ENCODE measurements around the gene FARSA.
"Not testable (repeated sequence)": the region's sequence is repeated elsewhere in the genome, so short reads cannot be mapped to it uniquely, and the experiment has no call there.

The FARSA gene

DNA sequence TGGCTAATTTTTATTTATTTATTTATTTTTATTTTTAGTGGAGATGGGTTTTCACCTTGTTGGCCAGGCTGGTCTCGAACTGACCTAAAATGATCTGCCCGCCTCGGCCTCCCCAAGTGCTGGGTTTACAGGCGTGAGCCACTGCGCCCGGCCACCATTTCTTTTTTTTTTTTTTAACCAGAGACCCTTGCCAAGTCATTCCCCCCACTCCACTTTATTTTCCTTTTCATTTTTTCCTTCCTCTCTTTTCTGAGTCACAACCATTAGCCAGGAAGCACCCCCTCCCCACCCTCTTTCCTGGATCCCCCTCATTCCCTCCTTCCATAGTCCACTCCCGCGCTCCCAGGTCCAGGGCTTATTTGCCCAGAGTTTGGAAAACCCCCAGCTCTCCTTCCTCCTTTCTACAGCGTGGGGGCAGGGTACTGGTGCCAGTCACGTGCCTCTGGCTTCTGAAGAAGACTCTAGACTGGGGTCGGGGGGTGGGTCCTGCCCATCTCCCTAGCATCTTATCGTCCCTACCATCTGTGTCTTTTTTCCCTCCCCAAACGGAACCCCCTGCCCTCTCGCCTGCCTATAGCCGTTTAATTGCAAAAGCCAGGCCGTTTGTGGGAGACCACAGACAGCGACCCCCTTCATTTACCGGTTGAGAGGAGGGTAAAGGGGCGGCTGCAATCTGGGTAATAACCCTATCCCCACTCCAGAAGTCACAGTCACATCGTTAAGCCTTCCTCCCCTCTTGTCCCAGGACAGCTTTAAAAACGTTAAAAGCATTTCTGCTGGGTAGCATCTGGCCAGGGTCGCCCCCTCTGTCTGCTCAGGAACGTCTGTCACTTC lies 3.8 kb upstream of the FARSA start:
- peak in 2 of 3 experiments; percentile 68 to 76 for DNase-seq

DNA sequence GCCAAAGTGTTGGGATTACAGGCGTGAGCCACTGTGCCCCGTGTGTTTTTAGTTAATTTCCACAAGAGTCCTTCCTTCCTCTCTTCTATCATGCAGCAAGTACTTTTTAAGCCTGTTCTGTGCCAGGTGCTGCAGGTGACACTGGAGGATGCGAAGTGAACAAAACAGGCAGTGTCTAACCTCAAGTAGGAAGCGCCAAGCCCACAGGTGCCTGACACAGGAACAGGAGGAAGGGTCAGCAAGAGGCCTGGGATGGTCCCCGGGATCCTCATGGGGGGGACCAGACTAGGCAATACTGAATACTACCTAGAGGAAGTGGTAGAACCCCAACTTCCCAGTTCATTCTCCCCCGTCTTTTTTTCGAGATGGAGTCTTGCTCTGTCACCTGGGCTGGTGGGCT lies 3.1 kb upstream of the FARSA start:
- peak in 1 of 3 experiments; percentile 33 for DNase-seq

DNA sequence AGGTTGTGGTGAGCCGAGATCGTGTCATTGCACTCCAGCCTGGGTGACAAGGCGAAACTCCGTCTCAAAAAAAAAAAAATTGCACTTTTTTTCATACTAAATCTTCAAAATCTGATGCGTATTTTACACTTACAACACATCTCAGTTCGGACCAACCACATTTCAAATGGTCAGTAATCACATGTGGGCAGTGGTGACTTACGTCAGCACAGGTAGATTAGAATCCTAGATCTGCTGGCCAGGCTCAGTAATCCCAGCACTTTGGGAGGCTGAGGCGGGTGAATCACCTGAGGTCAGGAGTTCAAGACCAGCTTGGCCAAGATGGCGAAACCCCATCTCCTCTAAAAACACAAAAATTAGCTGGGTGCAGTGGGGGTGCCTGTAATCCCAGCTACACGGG lies 1.6 kb upstream of the FARSA start:
- no peak for DNase-seq

DNA sequence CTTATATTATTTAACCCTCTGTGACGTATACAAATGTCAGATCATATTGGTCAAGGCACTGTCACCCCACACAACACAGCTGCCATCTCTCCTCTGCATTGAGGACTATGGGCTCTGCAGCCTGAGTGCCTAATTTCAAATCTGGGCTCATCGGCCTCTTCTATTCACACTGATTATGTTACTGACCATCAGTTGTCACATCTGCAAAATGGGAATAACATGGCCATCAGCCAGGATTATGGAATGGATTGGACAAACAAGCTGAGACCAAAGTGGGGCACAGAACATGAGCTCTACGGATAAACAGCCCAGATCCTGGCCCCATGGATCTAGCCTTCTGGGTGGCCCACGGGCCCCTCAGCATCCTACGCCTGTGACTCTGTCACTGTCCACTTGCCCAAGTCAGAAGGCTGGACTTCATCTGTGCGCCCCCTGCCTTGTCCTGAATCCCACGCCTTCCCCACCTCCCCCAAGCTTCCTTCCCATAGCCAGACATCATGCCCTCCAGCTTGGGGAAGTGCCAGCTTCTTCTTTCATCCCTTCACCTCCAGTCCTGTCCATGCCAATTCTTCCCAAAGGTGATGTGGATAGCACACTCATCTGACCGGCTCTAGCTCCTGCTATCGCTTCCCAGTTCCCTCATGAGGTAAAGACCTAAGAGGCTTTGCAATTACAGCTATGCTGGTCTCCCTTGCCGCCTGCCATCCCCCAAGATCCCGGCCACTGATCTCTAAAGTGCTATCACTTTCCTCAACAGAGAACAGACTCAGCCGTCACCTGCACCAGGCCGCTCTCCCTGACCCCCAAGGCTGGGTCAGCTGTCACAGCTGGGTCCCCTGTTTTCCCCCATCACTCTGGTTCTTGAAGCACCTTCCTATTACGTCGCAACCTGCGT lies 872 bp downstream of the FARSA start:
- DNase-seq = no peak

DNA sequence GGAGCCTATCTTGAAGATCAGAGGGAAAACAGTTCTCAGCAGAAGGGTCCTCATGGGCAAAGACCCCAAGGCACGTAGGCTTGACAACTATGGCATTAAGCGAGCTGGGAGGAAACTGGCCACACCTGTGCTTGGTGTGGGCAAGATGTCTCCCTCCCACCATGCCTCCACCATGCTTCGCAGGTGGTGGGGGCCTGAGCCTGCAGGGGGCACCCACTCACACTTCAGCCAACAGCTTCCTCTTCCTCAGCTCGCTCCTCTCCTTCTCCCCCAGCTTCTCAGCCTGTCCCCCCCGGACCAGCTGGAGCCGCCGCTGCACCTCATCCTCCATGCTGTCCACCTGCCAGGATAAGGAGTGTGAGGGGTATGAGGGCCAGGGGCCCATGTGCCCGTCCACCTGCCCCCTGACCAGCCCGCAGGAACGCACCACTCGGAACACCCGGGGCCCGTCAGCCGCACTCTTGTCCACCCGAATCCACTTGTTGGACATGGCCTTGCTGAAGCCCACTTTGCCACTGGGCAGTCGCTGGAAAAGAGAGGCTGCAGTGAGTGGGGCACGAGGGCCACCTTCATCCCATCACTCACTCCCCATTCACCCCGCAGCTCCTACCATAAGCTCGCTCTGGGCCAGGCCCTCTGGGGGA lies 3.4 kb downstream of the FARSA start:
- DNase-seq = no peak

DNA sequence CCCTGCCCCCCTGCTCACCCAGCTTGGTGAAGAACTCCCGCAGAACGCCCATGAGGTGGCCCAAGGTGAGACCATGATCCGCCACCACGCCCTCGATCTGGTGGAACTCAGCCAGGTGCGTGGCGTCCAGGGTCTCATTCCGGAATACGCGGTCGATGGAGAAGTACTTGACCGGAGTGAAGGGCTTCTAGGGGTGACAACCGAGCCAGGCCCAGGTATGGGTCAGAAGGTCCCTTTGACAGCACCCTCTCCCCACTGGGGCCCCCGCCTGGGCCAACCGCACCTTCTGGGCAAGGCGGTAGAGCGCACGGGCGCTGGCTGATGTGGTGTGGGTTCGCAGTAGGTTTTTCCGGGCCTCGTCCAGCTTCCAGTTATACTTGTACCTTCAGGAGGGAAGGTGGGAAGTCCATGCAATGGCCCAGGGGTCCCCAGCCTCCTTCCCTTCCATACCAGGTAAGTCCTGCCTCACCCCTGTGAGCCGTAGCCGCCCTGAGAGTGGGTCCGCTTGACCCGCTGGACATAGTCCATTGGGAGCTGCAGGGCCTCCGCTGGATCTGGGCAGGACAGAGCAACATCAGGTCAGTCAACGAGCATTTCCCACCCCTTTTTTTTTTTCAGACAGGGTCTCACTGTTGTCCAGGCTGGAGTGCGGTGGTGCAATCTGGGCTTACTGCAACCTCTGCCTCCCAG lies 8.7 kb downstream of the FARSA start:
- no peak for DNase-seq

DNA sequence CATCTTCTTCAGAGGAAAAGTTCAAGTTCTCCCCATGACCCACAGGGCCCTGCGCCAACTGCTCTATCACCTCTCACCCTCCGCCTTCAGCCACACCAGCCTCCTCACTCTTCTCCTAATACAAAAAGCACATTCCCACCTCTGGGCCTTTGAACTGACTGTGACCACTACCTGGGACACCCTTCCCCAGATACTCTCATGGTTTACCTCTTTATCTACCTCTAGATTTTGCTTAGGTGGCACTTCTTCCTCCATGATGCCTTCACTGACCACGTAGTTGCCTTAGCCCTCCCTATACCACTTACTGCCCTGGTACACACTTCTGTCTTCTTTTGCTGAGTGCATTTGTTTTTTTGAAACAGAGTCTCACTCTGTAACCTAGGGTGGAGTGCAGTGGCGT lies 10.6 kb downstream of the FARSA start:
- DNase-seq = no peak

DNA sequence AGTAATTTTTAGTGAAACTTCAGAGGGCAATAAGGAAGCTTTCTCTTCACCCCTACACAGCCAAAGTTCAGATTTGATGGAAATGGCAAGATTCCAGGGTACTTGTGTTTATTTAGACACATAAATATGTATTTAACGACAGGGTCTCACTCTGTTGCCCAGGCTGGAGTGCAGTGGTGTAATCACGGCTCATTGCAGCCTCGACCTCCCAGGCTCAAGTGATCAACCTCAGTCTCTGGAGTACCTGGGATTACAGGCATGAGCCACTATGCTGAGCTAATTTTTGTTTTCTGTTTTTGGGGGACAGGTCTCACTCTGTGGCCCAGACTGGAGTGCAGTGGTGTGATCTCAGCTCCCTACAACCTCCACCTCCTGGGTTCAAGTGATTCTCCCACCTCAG lies 12.5 kb downstream of the FARSA start:
- DNase-seq = no peak

DNA sequence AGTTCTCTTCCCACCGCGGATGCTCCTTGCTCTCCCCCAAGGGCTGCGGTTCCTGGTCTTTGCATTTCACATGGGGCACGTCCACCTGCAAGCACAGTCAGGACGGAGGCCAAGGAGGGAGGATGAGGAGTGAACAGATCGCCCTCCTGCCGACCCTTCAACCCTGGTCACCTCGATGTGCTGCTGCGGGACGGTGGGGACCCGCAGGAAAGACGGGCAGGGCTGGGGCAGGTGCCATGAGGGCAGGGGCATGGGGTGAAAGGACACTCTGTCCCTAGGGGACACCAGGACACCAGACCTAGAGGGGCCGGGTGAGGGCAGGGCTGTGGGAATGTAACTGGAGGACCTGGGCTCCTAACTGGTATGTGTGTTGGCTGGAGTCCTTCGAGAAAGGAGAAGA lies 15.3 kb downstream of the FARSA start:
- DNase-seq = no peak

DNA sequence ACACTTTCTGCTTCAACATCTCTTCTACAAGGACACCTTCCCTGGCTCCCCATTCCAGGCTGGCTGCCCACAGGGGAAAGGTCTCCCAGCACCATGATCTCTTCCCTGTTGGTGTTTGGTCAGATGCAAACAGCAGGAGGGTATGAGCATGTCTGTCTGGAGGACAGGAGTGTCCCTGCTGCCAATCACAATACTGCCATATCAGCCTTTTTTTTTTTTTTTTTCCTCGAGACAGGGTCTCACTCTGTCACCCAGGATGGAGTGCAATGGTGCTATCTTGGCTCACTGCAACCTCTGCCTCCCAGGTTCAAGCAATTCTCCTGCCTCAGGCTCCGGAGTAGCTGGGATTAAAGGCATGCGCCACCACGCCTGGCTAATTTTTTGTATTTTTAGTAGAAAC lies 17.7 kb downstream of the FARSA start:
- not testable (repeated sequence) for DNase-seq

DNA sequence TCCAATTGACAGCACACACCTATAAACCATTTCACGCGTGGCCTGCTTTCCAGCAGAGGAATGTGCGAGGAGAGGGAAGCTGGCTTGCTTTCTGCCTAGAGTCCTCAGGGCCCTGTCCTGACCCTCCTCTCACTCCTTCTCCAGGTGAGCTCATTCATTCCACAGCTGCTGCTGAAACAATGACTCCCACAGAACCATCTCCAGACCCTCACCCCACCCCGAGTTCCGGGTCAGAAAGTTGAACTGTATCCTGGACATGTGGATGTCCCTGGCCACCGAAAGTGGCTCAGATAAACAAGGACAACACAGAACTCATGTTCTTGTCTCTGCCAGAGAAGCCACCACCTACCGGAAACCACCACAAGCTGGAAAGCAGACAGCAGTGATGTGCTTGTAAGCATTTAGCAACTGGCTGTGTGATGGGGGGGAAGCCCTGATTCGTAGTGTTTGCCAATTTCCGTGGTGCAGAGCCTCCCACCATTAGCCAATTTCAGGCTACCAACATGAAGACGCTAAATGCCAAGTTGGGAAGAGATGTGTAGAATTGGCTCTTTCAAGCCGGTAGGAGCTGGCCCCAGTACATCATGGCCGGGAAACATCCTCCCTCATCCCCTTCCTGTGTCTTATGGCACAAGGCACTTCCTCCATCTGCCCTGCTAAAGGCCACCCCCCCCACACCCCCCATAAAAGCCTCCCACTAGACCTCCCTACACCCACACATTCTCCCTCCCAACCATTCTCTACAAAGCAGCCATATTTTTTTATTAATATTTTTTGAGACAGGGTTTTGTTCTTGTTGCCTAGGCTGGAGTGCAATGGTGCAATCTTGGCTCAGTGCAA lies 19.4 kb downstream of the FARSA start:
- peak in 2 of 3 experiments; percentile 77 to 88 for DNase-seq

DNA sequence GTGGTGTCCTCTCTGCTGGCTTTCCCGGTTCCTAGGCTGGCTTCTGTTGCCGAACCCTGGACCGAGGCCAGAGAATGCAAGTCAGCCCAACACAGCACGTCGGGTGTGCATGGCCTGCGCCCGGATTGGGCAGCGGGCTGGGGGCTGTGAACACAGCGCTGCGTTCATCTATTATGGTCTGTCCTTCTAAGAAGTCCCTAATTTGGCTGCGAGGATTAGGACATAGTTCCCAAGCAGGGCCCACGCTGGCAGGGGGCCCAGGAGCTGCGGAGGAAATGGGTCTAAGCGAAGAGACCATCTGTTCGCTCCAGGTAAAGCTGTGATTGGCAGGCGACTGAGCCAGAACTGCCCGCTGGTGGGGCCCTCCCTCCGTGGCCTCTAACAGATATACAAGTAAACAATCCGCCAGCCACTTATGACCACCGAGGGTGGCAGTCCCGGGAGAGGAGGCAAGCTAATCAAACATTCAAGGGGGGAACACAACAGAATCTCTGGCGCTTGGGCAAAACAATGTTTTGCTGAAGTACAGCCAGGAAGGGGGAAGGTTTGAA lies 20.4 kb downstream of the FARSA start:
- peak; percentile 84 to 99 (median 97) for DNase-seq

DNA sequence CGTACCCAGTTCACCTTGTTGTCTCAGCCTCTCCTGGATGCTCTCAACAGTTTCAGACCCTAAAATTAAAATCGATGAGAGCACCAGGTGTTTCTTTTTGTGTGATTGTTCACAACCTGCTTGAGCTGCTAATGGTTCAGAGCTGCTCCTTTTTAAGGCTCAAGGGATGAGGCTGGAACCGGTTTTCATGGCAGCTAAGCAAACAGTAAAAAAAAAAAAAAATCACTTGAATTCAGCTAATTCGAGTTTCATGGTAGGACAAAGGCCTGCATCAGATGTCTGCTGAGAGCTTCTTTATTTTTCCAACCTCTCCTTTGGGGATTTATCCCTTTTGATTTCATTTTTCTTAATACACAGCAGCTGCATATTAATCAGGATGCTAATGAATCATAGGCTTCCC lies 20.9 kb downstream of the FARSA start:
- DNase-seq = peak; percentile 85 to 99 (median 91)

DNA sequence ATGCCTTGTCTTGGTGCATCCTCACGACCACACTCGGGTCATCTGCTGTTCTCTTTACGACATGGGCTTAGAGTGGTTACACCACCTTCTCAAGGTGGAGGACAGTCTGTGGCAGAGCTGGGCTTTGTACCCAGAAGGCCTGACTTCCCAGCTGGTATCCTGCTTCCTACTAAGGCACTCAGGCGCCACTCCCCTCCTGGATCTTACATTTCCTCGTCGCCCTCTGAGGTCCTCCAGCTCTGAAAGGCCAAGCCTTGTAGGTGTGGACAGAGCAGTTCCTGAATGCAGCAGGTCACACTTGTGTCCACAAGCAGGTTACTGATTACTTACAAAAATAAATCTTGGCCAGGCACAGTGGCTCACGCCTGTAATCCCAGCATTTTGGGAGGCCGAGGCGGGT lies 26.3 kb downstream of the FARSA start:
- DNase-seq = no peak

DNA sequence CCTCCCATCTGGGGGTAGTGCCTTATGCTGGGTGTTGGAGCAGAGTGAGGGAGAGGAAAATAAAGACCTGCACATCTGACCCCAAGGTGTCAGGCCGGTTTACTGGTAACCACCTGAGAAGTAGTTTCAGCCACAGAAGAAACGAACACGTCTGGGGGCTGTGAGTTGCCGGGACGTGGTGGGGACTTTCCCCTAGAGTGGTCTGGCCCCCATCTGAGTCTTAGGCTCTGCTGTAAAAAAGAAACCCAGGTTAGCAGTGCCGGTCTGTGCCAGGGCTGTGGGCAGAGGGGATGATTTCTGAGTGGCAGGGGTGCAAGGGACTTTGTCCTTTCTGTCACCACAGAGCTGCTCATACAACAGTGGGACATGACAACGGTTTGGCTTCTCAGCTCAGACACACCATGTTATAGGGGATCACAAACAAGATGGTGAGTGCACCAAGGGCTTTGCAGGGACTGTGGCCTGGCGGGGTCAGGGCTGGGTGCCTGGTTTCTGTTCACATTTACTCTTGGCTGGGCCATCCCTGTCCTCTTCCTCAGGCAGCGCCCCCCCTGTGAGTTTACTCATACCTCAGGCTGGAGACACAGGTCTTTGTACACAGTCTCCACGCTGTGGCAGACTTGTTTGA lies 33.5 kb downstream of the FARSA start:
- no peak for DNase-seq

DNA sequence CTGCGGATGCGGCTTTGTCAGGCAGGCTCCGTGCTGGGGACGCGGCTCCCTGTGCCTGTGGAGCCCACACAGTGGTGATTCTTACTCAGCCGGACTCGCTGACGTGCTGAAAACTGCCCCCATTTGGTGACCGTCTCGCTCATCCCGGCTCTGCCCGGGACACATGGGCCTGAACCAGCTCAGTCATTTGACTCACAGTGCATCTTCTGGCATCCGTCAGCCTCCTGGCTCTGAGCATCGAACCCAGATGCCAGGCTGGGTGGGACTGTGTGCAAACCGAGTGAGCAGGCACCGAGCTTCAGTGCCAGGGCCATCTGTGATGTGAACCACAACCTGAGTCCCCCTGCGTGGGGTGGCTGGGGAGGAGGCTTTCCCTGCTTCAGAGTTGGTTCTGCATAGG lies 37.1 kb downstream of the FARSA start:
- DNase-seq = no peak

DNA sequence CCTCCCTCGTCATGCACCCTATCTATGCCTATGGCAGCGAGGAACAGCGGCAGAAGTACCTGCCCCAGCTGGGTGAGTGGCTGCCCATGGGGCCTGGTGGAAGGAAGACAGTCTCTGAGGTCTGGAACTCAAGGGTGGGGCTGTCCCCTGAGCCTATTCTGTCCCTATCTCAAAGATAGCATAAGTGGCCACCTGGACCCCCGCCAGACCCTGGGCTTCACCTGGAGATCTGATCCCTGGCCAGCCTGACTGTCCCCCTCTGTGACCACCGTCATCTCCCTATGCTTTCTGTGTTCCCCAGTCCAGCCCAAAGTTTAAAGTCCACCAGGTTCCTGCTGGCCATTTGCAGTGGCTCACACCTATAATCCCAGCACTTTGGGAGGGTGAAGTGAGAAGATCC lies 39.9 kb downstream of the FARSA start:
- no peak for DNase-seq

DNA sequence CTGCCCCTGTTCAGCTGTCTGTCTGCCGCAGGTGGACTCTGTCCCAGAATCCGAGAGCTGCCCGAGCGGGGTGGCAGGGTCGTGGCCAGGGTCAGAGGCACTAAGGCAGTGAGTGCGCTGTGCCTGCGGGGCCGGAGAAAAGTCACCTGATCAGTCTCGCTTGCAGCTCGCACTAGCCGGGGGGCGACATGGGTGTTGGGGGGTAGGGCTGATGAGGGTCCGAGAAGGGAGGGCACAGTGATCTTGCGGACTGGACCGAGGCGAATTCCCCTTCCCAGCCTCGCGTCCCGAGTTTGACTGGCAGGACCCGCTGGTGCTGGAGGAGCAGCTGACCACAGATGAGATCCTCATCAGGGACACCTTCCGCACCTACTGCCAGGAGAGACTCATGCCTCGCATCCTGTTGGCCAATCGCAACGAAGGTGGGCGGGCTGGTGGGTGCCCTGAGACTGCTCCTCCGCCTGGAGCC lies 41.9 kb downstream of the FARSA start:
- DNase-seq = no peak

DNA sequence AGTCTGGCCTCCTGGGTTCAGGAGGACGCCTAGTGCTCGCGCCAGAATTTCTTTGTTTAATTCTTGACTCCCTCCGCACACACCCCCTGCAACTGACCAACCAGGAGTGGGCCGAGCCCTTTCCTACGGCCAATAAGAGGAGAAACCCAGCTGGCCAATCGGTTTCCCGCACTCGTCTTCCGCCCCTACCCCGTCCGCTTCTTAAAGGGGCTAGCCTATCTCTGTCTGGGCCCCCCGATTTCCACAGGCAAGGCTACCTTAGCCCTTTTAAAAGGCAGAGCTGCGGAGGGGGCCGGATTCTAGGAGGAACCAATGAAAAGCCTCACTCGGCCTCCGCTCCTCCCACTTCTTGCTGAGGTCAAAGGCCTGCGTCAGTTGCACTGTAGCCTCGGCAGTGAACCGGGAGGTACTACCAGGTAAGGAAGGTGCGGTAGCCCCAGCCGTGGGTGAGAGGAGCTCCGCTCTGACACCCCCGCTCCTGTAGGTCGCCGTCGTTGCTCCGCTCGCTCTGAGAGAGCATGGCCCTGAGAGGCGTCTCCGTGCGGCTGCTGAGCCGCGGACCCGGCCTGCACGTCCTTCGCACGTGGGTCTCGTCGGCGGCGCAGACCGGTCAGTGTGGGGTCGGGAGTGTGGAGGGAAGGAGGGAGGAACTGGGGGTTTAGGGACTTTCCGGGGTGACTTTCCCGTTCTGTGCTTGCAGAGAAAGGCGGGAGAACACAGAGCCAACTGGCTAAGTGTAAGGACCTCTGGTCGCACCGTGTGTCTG lies 42.5 kb downstream of the FARSA start, which contains the start of gene GCDH:
Gene GCDH, plus strand, starts transcription at position 374 of the 766 bp plus-strand sequence. Its CDS starts 145 bp downstream, at position 519.
- DNase-seq = peak; percentile 93 to 100 (median 100)

DNA sequence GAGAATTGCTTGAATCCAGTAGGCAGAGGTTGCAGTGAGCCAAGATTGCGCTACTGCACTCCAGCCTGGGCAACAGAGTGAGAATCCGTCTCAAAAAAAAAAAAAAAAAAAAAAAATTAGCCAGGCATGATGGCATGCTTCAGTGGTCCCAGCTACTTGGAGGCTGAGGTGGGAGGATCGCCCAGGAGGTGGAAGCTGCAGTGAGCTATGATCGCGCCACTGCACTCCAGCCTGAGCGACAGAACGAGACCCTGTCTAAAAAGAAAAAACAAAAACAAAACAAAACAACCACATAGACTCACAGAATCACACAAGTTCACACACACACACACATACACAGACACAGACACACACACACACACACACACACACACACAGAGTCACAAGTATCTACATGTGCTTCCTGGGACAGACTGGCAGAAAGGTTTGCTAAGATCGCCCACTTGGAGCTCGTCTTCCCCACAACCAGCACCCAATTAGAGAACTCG lies 43.2 kb downstream of the FARSA start:
- not testable (repeated sequence) for DNase-seq

All from NCI-H1417 (cell line).